BLaER1 (cell line): ENCODE measurements around the gene MLEC.

Experiments used
- H3K27ac ChIP-seq: shearing (Covaris generic); formaldehyde crosslinking; 2 replicates; pipeline ENCODE4 v1.8.1; 2022
- H3K27me3 ChIP-seq: shearing (Covaris generic); formaldehyde crosslinking; 2 replicates; pipeline ENCODE4 v1.8.1; 2022
- H3K36me3 ChIP-seq: shearing (Covaris generic); formaldehyde crosslinking; 2 replicates; pipeline ENCODE4 v1.8.1; 2022
- H3K4me1 ChIP-seq: shearing (Covaris generic); formaldehyde crosslinking; 2 replicates; pipeline ENCODE4 v1.8.1; 2022
- H3K4me2 ChIP-seq: shearing (Covaris generic); formaldehyde crosslinking; 2 replicates; pipeline ENCODE4 v1.8.1; 2022
- H3K4me3 ChIP-seq: shearing (Covaris generic); formaldehyde crosslinking; 2 replicates; pipeline ENCODE4 v1.8.1; 2022
- H3K9ac ChIP-seq: shearing (Covaris generic); formaldehyde crosslinking; 2 replicates; pipeline ENCODE4 v1.8.1; 2022
- H3K9me3 ChIP-seq: shearing (Covaris generic); formaldehyde crosslinking; 2 replicates; pipeline ENCODE4 v1.8.1; 2022
- H4K20me1 ChIP-seq: shearing (Covaris generic); formaldehyde crosslinking; 2 replicates; pipeline ENCODE4 v1.8.1; 2022
- Cebpa-rat ChIP-seq: shearing (Covaris generic); IDR thresholded peaks from 2 replicates; pipeline ENCODE4 v1.8.1; 2022

MLEC gene

GRCh38 chr12:120738252-120739030, 51.5 kb downstream of the MLEC start:
- H3K4me3 ChIP-seq: no peak overlapping the region
- H3K9me3 ChIP-seq: no peaks in the 10 kb centered on the region
- H3K27ac ChIP-seq: no peak overlapping the region
- no peak overlapping the region for H3K9ac ChIP-seq
- TF ChIP-seq Cebpa-rat: no peak
- peaks cover 24% of the 10 kb centered on the region for H3K36me3 ChIP-seq
- no peaks in the 10 kb centered on the region for H3K27me3 ChIP-seq
- H3K4me1 ChIP-seq: peaks cover 15% of the 10 kb centered on the region
- H3K4me2 ChIP-seq: no peak overlapping the region
- H4K20me1 ChIP-seq: no peaks in the 10 kb centered on the region

- Histone ChIP-seq H3K4me2 (peak overlapping the region; percentile 9; the same call in 1 of the 2 replicates), H3K4me3 (no peak overlapping the region), H3K27ac (peak overlapping the region; percentile 38; the same call in 1 of the 2 replicates), H4K20me1 (no peaks in the 10 kb centered on the region), H3K27me3 (no peaks in the 10 kb centered on the region), H3K36me3 (peaks cover 21% of the 10 kb centered on the region), H3K9me3 (no peaks in the 10 kb centered on the region), H3K9ac (no peak overlapping the region), H3K4me1 (peaks cover 15% of the 10 kb centered on the region)
- no peak for TF ChIP-seq Cebpa-rat
These were observed 52.2 kb downstream of the MLEC start for GRCh38 chr12:120739031-120739762.

GRCh38 chr12:120739821-120740613, 53.1 kb downstream of the MLEC start:
- Histone ChIP-seq H3K9ac (no peak overlapping the region), H4K20me1 (no peaks in the 10 kb centered on the region), H3K27ac (peak overlapping the region; percentile 38; the same call in 1 of the 2 replicates), H3K4me3 (no peak overlapping the region), H3K9me3 (no peaks in the 10 kb centered on the region), H3K27me3 (no peaks in the 10 kb centered on the region), H3K4me1 (peaks cover 15% of the 10 kb centered on the region), H3K36me3 (peaks cover 18% of the 10 kb centered on the region), H3K4me2 (peak overlapping the region; percentile 9; the same call in 1 of the 2 replicates)
- no peak for TF ChIP-seq Cebpa-rat

GRCh38 chr12:120740871-120741270, 53.9 kb downstream of the MLEC start:
- no peak overlapping the region for H3K9ac ChIP-seq
- no peak overlapping the region for H3K4me3 ChIP-seq
- no peak overlapping the region for H3K4me2 ChIP-seq
- no peaks in the 10 kb centered on the region for H3K9me3 ChIP-seq
- no peak overlapping the region for H3K27ac ChIP-seq
- H3K27me3 ChIP-seq: no peaks in the 10 kb centered on the region
- no peaks in the 10 kb centered on the region for H4K20me1 ChIP-seq
- H3K36me3 ChIP-seq: peaks cover 18% of the 10 kb centered on the region
- no peak for TF ChIP-seq Cebpa-rat
- H3K4me1 ChIP-seq: peaks cover 15% of the 10 kb centered on the region

GRCh38 chr12:120741476-120742421, 54.8 kb downstream of the MLEC start:
- no peak overlapping the region for H3K9ac ChIP-seq

GRCh38 chr12:120744922-120745493, 58.1 kb downstream of the MLEC start:
- Histone ChIP-seq H3K4me2 (no peak overlapping the region), H4K20me1 (no peaks in the 10 kb centered on the region), H3K9ac (no peak overlapping the region), H3K36me3 (no peaks in the 10 kb centered on the region), H3K9me3 (no peaks in the 10 kb centered on the region), H3K27me3 (no peaks in the 10 kb centered on the region), H3K4me1 (peaks cover 8% of the 10 kb centered on the region), H3K27ac (no peak overlapping the region), H3K4me3 (no peak overlapping the region)
- no peak for TF ChIP-seq Cebpa-rat

More at GRCh38 chr12:120741476-120742421, 54.8 kb downstream of the MLEC start:
- H4K20me1 ChIP-seq: no peaks in the 10 kb centered on the region
- no peak for TF ChIP-seq Cebpa-rat
- H3K4me1 ChIP-seq: peaks cover 15% of the 10 kb centered on the region
- H3K4me3 ChIP-seq: no peak overlapping the region
- H3K36me3 ChIP-seq: peaks cover 18% of the 10 kb centered on the region
- H3K27ac ChIP-seq: 0 out of 2 replicates have a peak overlapping the region, but pooled peaks have one; percentile 6
- no peaks in the 10 kb centered on the region for H3K27me3 ChIP-seq
- no peak overlapping the region for H3K4me2 ChIP-seq
- no peaks in the 10 kb centered on the region for H3K9me3 ChIP-seq

- Histone ChIP-seq H3K4me2 (no peak overlapping the region), H3K9ac (no peak overlapping the region), H4K20me1 (no peaks in the 10 kb centered on the region), H3K4me3 (no peak overlapping the region), H3K4me1 (no peaks in the 10 kb centered on the region), H3K9me3 (no peaks in the 10 kb centered on the region), H3K27ac (no peak overlapping the region), H3K27me3 (no peaks in the 10 kb centered on the region), H3K36me3 (no peaks in the 10 kb centered on the region)
- no peak for TF ChIP-seq Cebpa-rat
These were observed 61.3 kb downstream of the MLEC start for GRCh38 chr12:120748242-120748641.

GRCh38 chr12:120749256-120749655, 62.3 kb downstream of the MLEC start:
- Histone ChIP-seq H3K9me3 (no peaks in the 10 kb centered on the region), H3K27ac (no peak overlapping the region), H4K20me1 (no peaks in the 10 kb centered on the region), H3K4me3 (no peak overlapping the region), H3K4me1 (no peaks in the 10 kb centered on the region), H3K9ac (no peak overlapping the region), H3K4me2 (no peak overlapping the region), H3K27me3 (no peaks in the 10 kb centered on the region), H3K36me3 (no peaks in the 10 kb centered on the region)
- no peak for TF ChIP-seq Cebpa-rat
